Stomach (tissue), 9 donors: Measurements from ENCODE around the gene KHDRBS2. TPM values are rescaled to one million over a fixed set of nuclear protein-coding genes. Genes with fewer than 3 reads are reported as not detected.
A peak's percentile ranks its signal among the peaks of the same experiment; 100 is the strongest.

ENCODE experiments used
- DNase-seq, 2 donors: peaks; one replicate each; pipeline versions ENCODE4 v3.0.0 to v3.0.0-alpha.2; 2013 to 2019
- H3K27ac ChIP-seq, 5 donors: fragments of 200-600 bp in 4 of 5; sonication (generic) in 4 of 5; one replicate each; pipeline ENCODE4 v1.5.1; 2013 to 2019; ENCODE audit warnings: mild to moderate bottlenecking in 1 of 5, moderate library complexity in 1 of 5
- H3K27me3 ChIP-seq, 3 donors: fragments of 200-600 bp; sonication (generic); one replicate each; pipeline ENCODE4 v1.5.1; 2017 to 2019; ENCODE audit warnings: mixed run types in 1 of 3
- H3K36me3 ChIP-seq, 4 donors: fragments of 200-600 bp; sonication (generic); 1 replicate in 3 of 4; 2 replicates in 1 of 4; pipeline ENCODE4 v1.5.1; 2016 to 2019
- H3K4me1 ChIP-seq, 4 donors: fragments of 200-600 bp; sonication (generic); one replicate each; pipeline ENCODE4 v1.5.1; 2016 to 2019
- H3K4me3 ChIP-seq, 4 donors: fragments of 200-600 bp; sonication (generic) in 3 of 4; one replicate each; pipeline ENCODE4 v1.5.1; 2016 to 2019; ENCODE audit warnings: mild to moderate bottlenecking in 1 of 4
- H3K9me3 ChIP-seq, 4 donors: fragments of 200-600 bp; sonication (generic); one replicate each; pipeline ENCODE4 v1.5.1; 2016 to 2019
- CTCF ChIP-seq, 7 experiments: fragments of 450-650 bp in 4 of 7; fragments of 200-600 bp in 3 of 7; sonication (generic) in 3 of 7; IDR thresholded peaks; one replicate each; pipeline ENCODE4 v1.5.1; 2016 to 2019; ENCODE audit warnings: antibody characterized with exemption in 7 of 7, control low read depth in 2 of 7, mild to moderate bottlenecking in 1 of 7
- EP300 ChIP-seq: sonication (generic); formaldehyde crosslinking; IDR thresholded peaks from one replicate; pipeline ENCODE4 v1.6.1; 2017; ENCODE audit warnings: antibody characterized with exemption
- POLR2A ChIP-seq, 4 donors: fragments of 450-650 bp; IDR thresholded peaks; one replicate each; pipeline ENCODE4 v1.6.1; 2016; ENCODE audit warnings: antibody characterized with exemption in 4 of 4, control low read depth in 2 of 4, mild to moderate bottlenecking in 1 of 4, moderate library complexity in 1 of 4
- POLR2AphosphoS5 ChIP-seq, 3 donors: sonication (generic); formaldehyde crosslinking; IDR thresholded peaks; one replicate each; pipeline ENCODE4 v1.6.1; 2016; ENCODE audit warnings: antibody characterized with exemption in 3 of 3
- WGBS, 5 donors: extraction: QIAGEN DNeasy Blood & Tissue Kit in 3 of 5; methylation state at CpG; one replicate each; pipeline versions ENCODE4 v1.1.5 to v1.1.7; 2013 to 2018; 5-methylcytosine and 5-hydroxymethylcytosine counted together
- intact Hi-C: fragments of 100-400 bp; cut with DNase I; formaldehyde crosslinking; loops from one replicate; pipeline ENCODE4 v1.15.1; 2023; ENCODE audit warnings: low total_unique reads
- polyA plus RNA-seq, 3 donors: library from polyadenylated mRNA; stranded (reverse); fragments of 200-250 nt; gene quantifications; one replicate each; pipeline ENCODE4 v1.2.3, GENCODE V29; 2013
- total RNA-seq, 5 donors: library from RNA; depleted of rRNA; stranded (reverse); fragments of >200 nt; gene quantifications; one replicate each; pipeline versions ENCODE4 v1.1.0 to v1.2.3, GENCODE V29; 2014 to 2016
- donor health status: healthy with polysubstance abuse.
- donor health status: Bipolar disorder and iron deficiency.
- donor health status: healthy.

The KHDRBS2 gene
- total and polyA plus RNA-seq, 8 donors: 0.45 to 0.87 (median 0.73) TPM; not detected in 5

DNA sequence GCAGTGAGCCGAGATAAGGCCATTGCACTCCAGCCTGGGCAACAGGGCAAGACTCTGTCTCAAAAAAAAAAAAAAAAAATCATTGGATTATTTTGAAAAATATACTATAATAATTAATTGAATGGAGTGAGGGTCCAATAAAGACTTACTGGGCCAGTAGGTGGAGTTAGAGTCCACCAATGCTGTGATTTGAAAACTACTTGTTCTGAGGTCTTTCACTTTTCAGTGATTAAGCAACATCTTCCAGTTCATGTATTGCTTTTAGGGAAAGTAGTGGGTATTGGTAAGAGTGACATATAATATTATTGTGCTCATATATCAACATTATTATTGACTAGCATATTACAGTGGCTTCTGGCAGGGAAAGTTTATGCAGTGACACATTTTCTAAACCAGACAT lies 530.3 kb downstream of the KHDRBS2 start:
- intact Hi-C loops: no loop called here
- no peaks in the 10 kb centered on the region for H3K4me1 ChIP-seq
- 78 to 92% (median 85%) methylated on average over 1 of the region's 1 CpG for WGBS, 5 donors
- H3K27me3 ChIP-seq: no peaks in the 10 kb centered on the region
- H3K4me3 ChIP-seq: no peak overlapping the region
- TF ChIP-seq POLR2AphosphoS5 (IDR thresholded peaks at IDR 0.05) (no peak), POLR2A (IDR thresholded peaks at IDR 0.05) (no peak), CTCF (IDR thresholded peaks at IDR 0.05) (no peak), EP300 (no peak)
- no peak for DNase-seq
- peaks cover 0 to 13% (median 0%) of the 10 kb centered on the region in 4 donors for H3K9me3 ChIP-seq
- H3K27ac ChIP-seq: no peak overlapping the region
- H3K36me3 ChIP-seq: no peaks in the 10 kb centered on the region

GRCh38 chr6:61751986-61752385 lies 534.0 kb downstream of the KHDRBS2 start:
- Histone ChIP-seq H3K9me3 (peaks cover 0 to 13% (median 0%) of the 10 kb centered on the region in 4 donors), H3K4me3 (no peak overlapping the region), H3K27ac (no peak overlapping the region), H3K27me3 (no peaks in the 10 kb centered on the region), H3K36me3 (no peaks in the 10 kb centered on the region), H3K4me1 (no peaks in the 10 kb centered on the region)
- intact Hi-C loops: no loop called here
- WGBS, 5 donors: 76 to 84% (median 83%) methylated on average over 3 of the region's 3 CpGs
- no peak for DNase-seq
- TF ChIP-seq EP300: no peak
- no peak for TF ChIP-seq POLR2A (IDR thresholded peaks at IDR 0.05)
- no peak for TF ChIP-seq CTCF (IDR thresholded peaks at IDR 0.05)
- TF ChIP-seq POLR2AphosphoS5 (IDR thresholded peaks at IDR 0.05): no peak

DNA sequence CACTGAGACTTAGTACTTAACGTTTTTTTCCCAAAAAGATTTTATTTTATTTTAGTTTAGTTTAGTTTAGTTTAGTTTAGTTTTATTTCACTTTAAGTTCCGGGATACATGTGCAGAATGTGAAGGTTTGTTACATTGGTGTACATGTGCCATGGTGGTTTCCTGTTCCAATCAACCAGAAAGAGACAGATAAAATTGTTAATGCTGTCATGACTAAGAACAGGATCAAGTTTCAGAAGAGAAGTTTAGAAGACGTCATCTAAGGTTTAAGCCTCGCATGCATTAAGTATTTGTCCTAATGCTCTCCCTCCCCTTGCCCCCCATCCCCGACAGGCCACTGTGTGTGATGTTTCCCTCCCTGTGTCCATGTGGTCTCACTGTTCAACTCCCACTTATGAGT lies 540.0 kb downstream of the KHDRBS2 start:
- no peak for DNase-seq
- H3K4me3 ChIP-seq: no peak overlapping the region
- 75 to 85% (median 81%) methylated on average over 5 of the region's 5 CpGs for WGBS, 5 donors
- TF ChIP-seq EP300 (no peak), CTCF (IDR thresholded peaks at IDR 0.05) (no peak), POLR2AphosphoS5 (IDR thresholded peaks at IDR 0.05) (no peak), POLR2A (IDR thresholded peaks at IDR 0.05) (no peak)
- no peaks in the 10 kb centered on the region for H3K36me3 ChIP-seq
- H3K27ac ChIP-seq: no peak overlapping the region
- intact Hi-C loops: no loop called here
- H3K4me1 ChIP-seq: no peaks in the 10 kb centered on the region
- no peaks in the 10 kb centered on the region for H3K27me3 ChIP-seq
- no peaks in the 10 kb centered on the region for H3K9me3 ChIP-seq

- WGBS, 5 donors: 82 to 91% (median 90%) methylated on average over 3 of the region's 3 CpGs
- intact Hi-C loops: no loop called here
Measured at GRCh38 chr6:61711849-61712248, 574.2 kb downstream of the KHDRBS2 start.

More at GRCh38 chr6:61711849-61712248, 574.2 kb downstream of the KHDRBS2 start:
- no peaks in the 10 kb centered on the region for H3K4me1 ChIP-seq
- no peak overlapping the region for H3K27ac ChIP-seq
- H3K4me3 ChIP-seq: no peak overlapping the region
- TF ChIP-seq CTCF (IDR thresholded peaks at IDR 0.05): no peak
- TF ChIP-seq EP300: no peak
- TF ChIP-seq POLR2A (IDR thresholded peaks at IDR 0.05): no peak
- TF ChIP-seq POLR2AphosphoS5 (IDR thresholded peaks at IDR 0.05): no peak
- DNase-seq: peak in 1 of 2 donors; percentile 12
- H3K36me3 ChIP-seq: no peaks in the 10 kb centered on the region
- no peaks in the 10 kb centered on the region for H3K27me3 ChIP-seq
- H3K9me3 ChIP-seq: no peaks in the 10 kb centered on the region
